SK-N-SH (cell line): Measurements from ENCODE around the gene CCDC32. TPM values are rescaled to one million over a fixed set of nuclear protein-coding genes. Genes with fewer than 3 reads are reported as not detected.
A peak's percentile ranks its signal among the peaks of the same experiment; 100 is the strongest.

Experiments used
- CTCF ChIA-PET: fragments of 300-600, 350-600 bp; formaldehyde crosslinking; extraction: SDS; loops from one replicate; lab custom pipeline; 2021; lab: Yijun Ruan, JAX
- POLR2A ChIA-PET: fragments of 350-600 bp; sonication (Branson Sonifier 250); formaldehyde crosslinking; extraction: SDS; loops from one replicate; lab custom pipeline; 2020; ENCODE audit warnings: antibody characterized with exemption, inconsistent platforms; lab: Yijun Ruan, JAX
- DNase-seq: peaks from one replicate; pipeline ENCODE4 v3.0.0; 2012
- H2AFZ ChIP-seq: fragments of 200-600 bp; sonication (generic); 2 replicates; pipeline ENCODE4 v1.8.1; 2016; ENCODE audit warnings: antibody characterized with exemption, mild to moderate bottlenecking, low read depth
- H3F3A ChIP-seq: fragments of 200-600 bp; sonication (generic); replicated peaks from 2 replicates; pipeline ENCODE3; 2016; ENCODE audit warnings: antibody characterized with exemption, mild to moderate bottlenecking; ENCODE audit not compliant: insufficient read depth
- H3K27ac ChIP-seq, 2 experiments: fragments of 200-500 bp in 1 of 2; fragments of 200-600 bp in 1 of 2; sonication (Bioruptor generic) in 1 of 2; sonication (generic), shearing (Covaris generic) in 1 of 2; 2 replicates each; pipeline versions ENCODE4 v1.5.1 to v1.6.1; 2014 to 2016; ENCODE audit warnings: low read depth in 2 of 2, inconsistent platforms in 1 of 2, low read length in 1 of 2, mild to moderate bottlenecking in 1 of 2, mixed read lengths in 1 of 2
- H3K27me3 ChIP-seq: fragments of 200-600 bp; sonication (generic), shearing (Covaris generic); 2 replicates; pipeline ENCODE4 v1.6.1; 2016; ENCODE audit warnings: mixed run types; ENCODE audit not compliant: insufficient read depth
- H3K36me3 ChIP-seq, 2 experiments: fragments of 200-500 bp in 1 of 2; fragments of 200-600 bp in 1 of 2; sonication (Bioruptor generic) in 1 of 2; sonication (generic) in 1 of 2; replicated peaks in 1 of 2; 2 replicates each; pipeline versions ENCODE3 to v1.5.1; 2014 to 2016; ENCODE audit warnings: low read length in 1 of 2, mild to moderate bottlenecking in 1 of 2; ENCODE audit not compliant: insufficient read depth in 2 of 2, control insufficient read depth in 1 of 2
- H3K4me1 ChIP-seq, 2 experiments: fragments of 200-500 bp in 1 of 2; fragments of 200-600 bp in 1 of 2; sonication (Bioruptor generic) in 1 of 2; sonication (generic), shearing (Covaris generic) in 1 of 2; 2 replicates each; pipeline versions ENCODE4 v1.5.1 to v1.6.1; 2014 to 2016; ENCODE audit warnings: low read depth in 1 of 2, low read length in 1 of 2, mixed run types in 1 of 2; ENCODE audit not compliant: insufficient read depth in 2 of 2, control insufficient read depth in 1 of 2
- H3K4me2 ChIP-seq: fragments of 200-600 bp; sonication (generic), shearing (Covaris generic); 2 replicates; pipeline ENCODE4 v1.6.1; 2017; ENCODE audit warnings: mixed run types
- H3K4me3 ChIP-seq, 2 experiments: fragments of 200-500 bp in 1 of 2; fragments of 200-600 bp in 1 of 2; sonication (Bioruptor generic) in 1 of 2; sonication (generic), shearing (Covaris generic) in 1 of 2; 2 replicates each; pipeline versions ENCODE4 v1.5.1 to v1.8.1; 2014 to 2016; ENCODE audit warnings: low read depth in 2 of 2, inconsistent platforms in 1 of 2, low read length in 1 of 2, mild to moderate bottlenecking in 1 of 2, mixed read lengths in 1 of 2, moderate library complexity in 1 of 2
- H3K79me2 ChIP-seq: fragments of 200-600 bp; sonication (generic); 2 replicates; pipeline ENCODE4 v1.8.1; 2017; ENCODE audit warnings: mild to moderate bottlenecking; ENCODE audit not compliant: insufficient read depth
- H3K9ac ChIP-seq: fragments of 200-600 bp; sonication (generic); 2 replicates; pipeline ENCODE4 v1.6.1; 2017; ENCODE audit warnings: mixed run types
- H3K9me2 ChIP-seq: fragments of 200-600 bp; sonication (generic); 2 replicates; pipeline ENCODE4 v1.6.1; 2017; ENCODE audit warnings: mixed run types
- H3K9me3 ChIP-seq: fragments of 200-600 bp; sonication (generic); 2 replicates; pipeline ENCODE4 v1.6.1; 2017; ENCODE audit warnings: mixed run types, mild to moderate bottlenecking, moderate library complexity
- H4K20me1 ChIP-seq: fragments of 200-600 bp; sonication (generic); 2 replicates; pipeline ENCODE4 v1.6.1; 2017; ENCODE audit warnings: mild to moderate bottlenecking, mixed run types; ENCODE audit not compliant: insufficient read depth
- CHD2 ChIP-seq: fragments of 150-350 bp; IDR thresholded peaks from 2 replicates; pipeline ENCODE4 v1.6.1; 2018; ENCODE audit warnings: low read length; ENCODE audit not compliant: partially characterized antibody
- ELF1 ChIP-seq: IDR thresholded peaks from 2 replicates; pipeline ENCODE4 v1.4.0; 2012
- EZH2phosphoT487 ChIP-seq: fragments of 200-600 bp; sonication (generic); IDR thresholded peaks from 2 replicates; pipeline ENCODE4 v1.6.1; 2017; ENCODE audit warnings: low read depth, mixed run types, mild to moderate bottlenecking, antibody characterized with exemption, moderate library complexity, borderline replicate concordance
- FOSL2 ChIP-seq: IDR thresholded peaks from 2 replicates; pipeline ENCODE4 v1.4.0; 2012; ENCODE audit warnings: low read depth, mild to moderate bottlenecking, moderate library complexity, borderline replicate concordance
- GABPA ChIP-seq: IDR thresholded peaks from 2 replicates; pipeline ENCODE4 v1.4.0; 2012; ENCODE audit warnings: low read depth, mild to moderate bottlenecking
- GATA2 ChIP-seq: sonication (generic); formaldehyde crosslinking; IDR thresholded peaks from 2 replicates; pipeline ENCODE4 v1.5.0; 2020; ENCODE audit warnings: mild to moderate bottlenecking, missing genetic modification reagents
- JUND ChIP-seq: IDR thresholded peaks from 2 replicates; pipeline ENCODE4 v1.4.0; 2012
- MEF2A ChIP-seq: IDR thresholded peaks from 2 replicates; pipeline ENCODE4 v1.4.0; 2012; ENCODE audit warnings: low read depth, borderline replicate concordance
- MXI1 ChIP-seq: IDR thresholded peaks from 2 replicates; pipeline ENCODE4 v1.6.1; 2012; ENCODE audit warnings: mild to moderate bottlenecking, low read depth, low read length, improper control_type of control experiment
- NRF1 ChIP-seq: IDR thresholded peaks from 2 replicates; pipeline ENCODE4 v1.6.1; 2012; ENCODE audit warnings: low read depth, mild to moderate bottlenecking, low read length
- POLR2AphosphoS5 ChIP-seq: IDR thresholded peaks from 2 replicates; pipeline ENCODE4 v1.6.1; 2012; ENCODE audit warnings: low read depth, low read length
- RFX5 ChIP-seq: IDR thresholded peaks from 2 replicates; pipeline ENCODE4 v1.6.1; 2012; ENCODE audit warnings: mild to moderate bottlenecking, improper control_type of control experiment, low read length
- RXRA ChIP-seq: IDR thresholded peaks from 2 replicates; pipeline ENCODE4 v1.4.0; 2012; ENCODE audit warnings: low read depth, mild to moderate bottlenecking, borderline replicate concordance
- SIN3A ChIP-seq: IDR thresholded peaks from 2 replicates; pipeline ENCODE4 v1.6.1; 2012; ENCODE audit warnings: low read depth, mild to moderate bottlenecking, low read length, moderate library complexity, borderline replicate concordance
- SMC3 ChIP-seq: IDR thresholded peaks from 2 replicates; pipeline ENCODE4 v1.6.1; 2012; ENCODE audit warnings: low read depth, low read length, improper control_type of control experiment
- TEAD4 ChIP-seq: IDR thresholded peaks from 2 replicates; pipeline ENCODE4 v1.4.0; 2012; ENCODE audit warnings: mild to moderate bottlenecking, borderline replicate concordance; ENCODE audit not compliant: insufficient read depth
- YY1 ChIP-seq: IDR thresholded peaks from 2 replicates; pipeline ENCODE4 v1.4.0; 2012; ENCODE audit warnings: low read depth, mild to moderate bottlenecking
- WGBS: methylation state at CpG from one replicate; pipeline ENCODE4 v1.1.6; 2017; ENCODE audit warnings: low lambda C conversion rate; 5-methylcytosine and 5-hydroxymethylcytosine counted together
- polyA plus RNA-seq, 3 experiments: library from polyadenylated mRNA; depleted of rRNA; stranded (reverse); fragments of >200 nt; gene quantifications; 2 replicates each; pipeline ENCODE4 v1.2.3, GENCODE V29; 2012
- TF ChIP-seq, protein P1 (sequence below): IDR thresholded peaks from 2 replicates; pipeline ENCODE4 v1.4.0; 2012; ENCODE audit warnings: low read depth
- TF ChIP-seq, protein P2 (sequence below): IDR thresholded peaks from 2 replicates; pipeline ENCODE4 v1.4.0; 2012; ENCODE audit warnings: low read depth, borderline replicate concordance
- TF ChIP-seq, protein P3 (sequence below): fragments of 150-350 bp; IDR thresholded peaks from 2 replicates; pipeline ENCODE4 v1.6.1; 2017; ENCODE audit warnings: antibody characterized with exemption, low read length, low read depth, borderline replicate concordance
- TF ChIP-seq, protein P4 (sequence below): IDR thresholded peaks from 2 replicates; pipeline ENCODE4 v1.6.1; 2012; ENCODE audit warnings: mild to moderate bottlenecking, low read depth, low read length, moderate library complexity

Gene CCDC32
- polyA plus RNA-seq, 1 of the 3 experiments (the other 2 are of a cell fraction), result 7.4 TPM

DNA sequence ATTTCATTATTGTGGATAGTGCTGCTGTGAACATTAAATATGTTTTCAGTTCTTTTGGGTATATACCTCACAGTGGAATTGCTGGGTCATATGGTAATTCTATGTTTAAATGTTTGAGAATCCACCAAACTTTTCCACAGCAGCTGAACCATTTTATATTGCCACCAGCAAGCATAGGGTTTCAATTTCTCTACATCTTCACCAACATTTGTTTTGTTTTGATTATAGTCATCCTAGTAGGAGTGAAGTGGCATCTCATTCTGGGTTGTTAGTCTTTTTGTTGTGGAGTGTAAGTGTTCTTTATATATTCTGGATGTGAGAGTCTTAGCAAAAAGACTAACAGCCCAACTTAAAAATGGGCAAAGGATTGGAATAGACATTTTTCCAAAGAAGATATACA lies 10.3 kb upstream of the CCDC32 start:
- H3K4me1 ChIP-seq, result peaks cover 4 to 5% of the 10 kb centered on the region in 2 experiments; a peak in 2 of 4 replicates
- no peaks in the 10 kb centered on the region for H3K27me3 ChIP-seq
- H3K27ac ChIP-seq, result no peak overlapping the region
- DNase-seq, result no peak
- peaks cover 23% of the 10 kb centered on the region for H3K79me2 ChIP-seq
- TF ChIP-seq MXI1 (no peak), YY1 (no peak), CHD2 (no peak), GATA2 (CRISPR knock-in tag) (no peak), FOSL2 (no peak), SIN3A (no peak), RFX5 (no peak), RXRA (no peak), MEF2A (no peak), TEAD4 (no peak), SMC3 (no peak)
- TF ChIP-seq, protein P1, sequence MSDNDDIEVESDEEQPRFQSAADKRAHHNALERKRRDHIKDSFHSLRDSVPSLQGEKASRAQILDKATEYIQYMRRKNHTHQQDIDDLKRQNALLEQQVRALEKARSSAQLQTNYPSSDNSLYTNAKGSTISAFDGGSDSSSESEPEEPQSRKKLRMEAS, result no peak
- TF ChIP-seq, protein P2, sequence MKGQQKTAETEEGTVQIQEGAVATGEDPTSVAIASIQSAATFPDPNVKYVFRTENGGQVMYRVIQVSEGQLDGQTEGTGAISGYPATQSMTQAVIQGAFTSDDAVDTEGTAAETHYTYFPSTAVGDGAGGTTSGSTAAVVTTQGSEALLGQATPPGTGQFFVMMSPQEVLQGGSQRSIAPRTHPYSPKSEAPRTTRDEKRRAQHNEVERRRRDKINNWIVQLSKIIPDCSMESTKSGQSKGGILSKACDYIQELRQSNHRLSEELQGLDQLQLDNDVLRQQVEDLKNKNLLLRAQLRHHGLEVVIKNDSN, result no peak
- TF ChIP-seq, all 33 proteins: peak for 0
- CTCF ChIA-PET, result no interaction called here
- H4K20me1 ChIP-seq, result no peaks in the 10 kb centered on the region
- POLR2A ChIA-PET, result no interaction called here
- H3K4me3 ChIP-seq, result no peak overlapping the region
- no peak overlapping the region for H3K9ac ChIP-seq
- no peak overlapping the region for H2AFZ ChIP-seq
- no peak overlapping the region for H3K4me2 ChIP-seq
- H3F3A ChIP-seq, result peaks cover 19% of the 10 kb centered on the region
- peaks cover 16 to 24% of the 10 kb centered on the region in 2 experiments for H3K36me3 ChIP-seq
- H3K9me3 ChIP-seq, result no peaks in the 10 kb centered on the region
- no peaks in the 10 kb centered on the region for H3K9me2 ChIP-seq

DNA sequence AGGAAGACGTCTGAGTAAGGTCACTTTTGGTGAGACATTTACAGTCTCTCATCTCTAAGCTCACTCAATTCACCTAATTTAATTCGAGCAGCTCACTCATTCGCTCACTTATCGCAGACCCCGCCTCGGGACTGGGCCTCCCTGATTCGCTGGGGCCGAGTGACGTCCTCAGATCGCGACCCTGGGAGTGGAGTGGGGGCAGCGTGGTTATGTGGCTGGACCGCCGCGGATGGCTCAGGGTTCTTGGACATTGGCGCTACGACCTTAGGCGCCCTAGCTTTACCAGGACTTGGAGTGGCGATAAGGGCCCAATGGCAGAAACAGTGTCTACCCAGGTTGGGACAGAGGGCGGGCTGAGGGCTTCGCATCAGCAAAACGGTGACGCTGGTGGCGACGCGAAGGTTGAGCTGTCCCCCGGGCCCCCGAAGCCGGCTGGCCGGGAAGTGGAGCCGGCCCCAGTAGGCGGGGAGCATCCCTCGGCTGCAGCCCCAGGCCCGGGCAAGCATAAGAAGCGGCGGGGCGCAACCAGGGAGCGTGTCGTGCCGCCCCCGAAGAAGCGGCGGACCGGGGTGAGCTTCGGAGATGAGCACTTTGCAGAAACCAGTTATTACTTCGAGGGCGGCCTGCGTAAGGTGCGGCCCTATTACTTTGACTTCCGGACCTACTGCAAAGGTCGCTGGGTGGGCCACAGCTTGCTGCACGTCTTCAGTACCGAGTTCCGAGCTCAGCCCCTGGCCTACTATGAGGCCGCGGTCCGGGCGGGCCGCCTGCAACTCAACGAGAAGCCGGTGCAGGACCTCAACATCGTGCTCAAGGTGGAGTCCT lies 4.5 kb upstream of the CCDC32 start, which contains the start of gene RPUSD2:
RPUSD2 (plus strand) TSS at position 171 of the 825 bp plus-strand sequence; CDS start at position 210, 39 bp downstream.
- Histone ChIP-seq H3K9me2 (no peaks in the 10 kb centered on the region), H3K36me3 (peaks cover 12 to 14% of the 10 kb centered on the region in 2 experiments), H3K4me3 (peak within 1 kb of the TSS; percentile 85 to 88), H4K20me1 (no peaks in the 10 kb centered on the region), H3K27ac (peak within 1 kb of the TSS; percentile 68 to 75), H3F3A (peaks cover 2% of the 10 kb centered on the region), H2AFZ (peak within 1 kb of the TSS; percentile 99), H3K4me2 (peak within 1 kb of the TSS; percentile 97), H3K79me2 (peaks cover 35% of the 10 kb centered on the region), H3K27me3 (no peaks in the 10 kb centered on the region), H3K9ac (peak within 1 kb of the TSS; percentile 74), H3K9me3 (no peaks in the 10 kb centered on the region), H3K4me1 (peaks cover 4 to 10% of the 10 kb centered on the region in 2 experiments; a peak in 3 of 4 replicates)
- ChIA-PET POLR2A (interaction anchor here (0.6 to 1.3 kb wide), 8 partner anchors 10 to 229 kb away, joined by 3 to 4 read pairs (median 4); partner anchors contain the start of genes BAHD1 and CCDC9B), CTCF (interaction anchor here (0.8 to 1.5 kb wide), 4 partner anchors 10 to 325 kb away, joined by 3 to 5 read pairs (median 4); partner anchors contain the start of gene VPS18)
- peak; percentile 97 for DNase-seq
- 1% methylated on average over 41 of the region's 62 CpGs for WGBS
- no peak for TF ChIP-seq GABPA
- no peak for TF ChIP-seq JUND
- no peak; the same call in 1 of the 2 replicates for TF ChIP-seq ELF1
- TF ChIP-seq, protein P1, result peak; percentile 96
- TF ChIP-seq, protein P3, sequence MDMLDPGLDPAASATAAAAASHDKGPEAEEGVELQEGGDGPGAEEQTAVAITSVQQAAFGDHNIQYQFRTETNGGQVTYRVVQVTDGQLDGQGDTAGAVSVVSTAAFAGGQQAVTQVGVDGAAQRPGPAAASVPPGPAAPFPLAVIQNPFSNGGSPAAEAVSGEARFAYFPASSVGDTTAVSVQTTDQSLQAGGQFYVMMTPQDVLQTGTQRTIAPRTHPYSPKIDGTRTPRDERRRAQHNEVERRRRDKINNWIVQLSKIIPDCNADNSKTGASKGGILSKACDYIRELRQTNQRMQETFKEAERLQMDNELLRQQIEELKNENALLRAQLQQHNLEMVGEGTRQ, result no peak
- TF ChIP-seq, protein P4, sequence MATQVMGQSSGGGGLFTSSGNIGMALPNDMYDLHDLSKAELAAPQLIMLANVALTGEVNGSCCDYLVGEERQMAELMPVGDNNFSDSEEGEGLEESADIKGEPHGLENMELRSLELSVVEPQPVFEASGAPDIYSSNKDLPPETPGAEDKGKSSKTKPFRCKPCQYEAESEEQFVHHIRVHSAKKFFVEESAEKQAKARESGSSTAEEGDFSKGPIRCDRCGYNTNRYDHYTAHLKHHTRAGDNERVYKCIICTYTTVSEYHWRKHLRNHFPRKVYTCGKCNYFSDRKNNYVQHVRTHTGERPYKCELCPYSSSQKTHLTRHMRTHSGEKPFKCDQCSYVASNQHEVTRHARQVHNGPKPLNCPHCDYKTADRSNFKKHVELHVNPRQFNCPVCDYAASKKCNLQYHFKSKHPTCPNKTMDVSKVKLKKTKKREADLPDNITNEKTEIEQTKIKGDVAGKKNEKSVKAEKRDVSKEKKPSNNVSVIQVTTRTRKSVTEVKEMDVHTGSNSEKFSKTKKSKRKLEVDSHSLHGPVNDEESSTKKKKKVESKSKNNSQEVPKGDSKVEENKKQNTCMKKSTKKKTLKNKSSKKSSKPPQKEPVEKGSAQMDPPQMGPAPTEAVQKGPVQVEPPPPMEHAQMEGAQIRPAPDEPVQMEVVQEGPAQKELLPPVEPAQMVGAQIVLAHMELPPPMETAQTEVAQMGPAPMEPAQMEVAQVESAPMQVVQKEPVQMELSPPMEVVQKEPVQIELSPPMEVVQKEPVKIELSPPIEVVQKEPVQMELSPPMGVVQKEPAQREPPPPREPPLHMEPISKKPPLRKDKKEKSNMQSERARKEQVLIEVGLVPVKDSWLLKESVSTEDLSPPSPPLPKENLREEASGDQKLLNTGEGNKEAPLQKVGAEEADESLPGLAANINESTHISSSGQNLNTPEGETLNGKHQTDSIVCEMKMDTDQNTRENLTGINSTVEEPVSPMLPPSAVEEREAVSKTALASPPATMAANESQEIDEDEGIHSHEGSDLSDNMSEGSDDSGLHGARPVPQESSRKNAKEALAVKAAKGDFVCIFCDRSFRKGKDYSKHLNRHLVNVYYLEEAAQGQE, result no peak; the same call in 1 of the 2 replicates
- no peak for TF ChIP-seq NRF1
- no peak for TF ChIP-seq MEF2A
- peak; percentile 91 for TF ChIP-seq POLR2AphosphoS5
- TF ChIP-seq EZH2phosphoT487, result no peak
